Amniotic stem cell (primary cell): Measurements from ENCODE around the gene MAPK8IP2.
"Not testable (repeated sequence)": the region's sequence is repeated elsewhere in the genome, so short reads cannot be mapped to it uniquely, and the experiment has no call there.

ENCODE experiments used
- DNase-seq: peaks from one replicate; lab custom pipeline; 2025; lab: John Stamatoyannopoulos, UW

MAPK8IP2 gene

GRCh38 chr22:50599816-50600455 lies 657 bp upstream of the MAPK8IP2 start:
- peak; percentile 22 for DNase-seq

GRCh38 chr22:50600967-50601668 lies 525 bp downstream of the MAPK8IP2 start:
- DNase-seq, result no peak

DNA sequence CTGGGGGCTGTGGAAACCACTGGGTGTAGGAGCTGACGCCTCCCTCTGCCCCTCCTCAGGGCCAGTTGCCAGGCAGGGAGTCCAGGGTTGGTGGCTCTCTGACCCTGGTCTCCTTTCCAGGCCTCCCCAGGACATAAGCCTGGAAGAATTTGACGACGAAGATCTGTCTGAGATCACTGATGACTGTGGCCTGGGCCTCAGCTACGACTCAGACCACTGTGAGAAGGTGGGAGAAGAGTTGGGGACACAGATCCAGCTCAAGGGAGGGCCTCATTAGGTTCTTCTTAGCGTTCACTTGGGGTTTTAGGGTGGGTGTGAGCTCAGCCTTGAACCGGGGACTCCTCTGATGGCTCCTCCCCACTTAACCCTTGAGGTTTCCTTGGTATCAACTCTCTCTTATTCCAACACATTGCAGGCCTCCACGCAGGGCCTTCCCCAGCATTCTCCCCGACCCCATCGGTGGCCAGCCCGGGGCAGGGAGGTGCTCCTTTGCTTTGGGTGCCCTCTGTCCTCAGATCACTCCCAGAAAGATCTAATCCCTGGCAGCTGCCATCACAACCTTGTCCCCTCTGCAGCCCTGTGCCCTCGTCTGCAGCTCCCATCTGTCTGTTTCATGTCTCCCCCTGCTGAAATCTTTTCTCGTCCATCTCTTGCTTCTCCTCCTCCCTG lies 1.2 kb downstream of the MAPK8IP2 start:
- no peak for DNase-seq

GRCh38 chr22:50602338-50602700 lies 1.7 kb downstream of the MAPK8IP2 start:
- no peak for DNase-seq

- DNase-seq, result no peak
Measured at GRCh38 chr22:50603511-50604255, 3.1 kb downstream of the MAPK8IP2 start.

GRCh38 chr22:50604256-50605001 lies 3.8 kb downstream of the MAPK8IP2 start:
- DNase-seq, result no peak

- DNase-seq, result no peak
Measured at GRCh38 chr22:50605002-50605612, 4.5 kb downstream of the MAPK8IP2 start.

DNA sequence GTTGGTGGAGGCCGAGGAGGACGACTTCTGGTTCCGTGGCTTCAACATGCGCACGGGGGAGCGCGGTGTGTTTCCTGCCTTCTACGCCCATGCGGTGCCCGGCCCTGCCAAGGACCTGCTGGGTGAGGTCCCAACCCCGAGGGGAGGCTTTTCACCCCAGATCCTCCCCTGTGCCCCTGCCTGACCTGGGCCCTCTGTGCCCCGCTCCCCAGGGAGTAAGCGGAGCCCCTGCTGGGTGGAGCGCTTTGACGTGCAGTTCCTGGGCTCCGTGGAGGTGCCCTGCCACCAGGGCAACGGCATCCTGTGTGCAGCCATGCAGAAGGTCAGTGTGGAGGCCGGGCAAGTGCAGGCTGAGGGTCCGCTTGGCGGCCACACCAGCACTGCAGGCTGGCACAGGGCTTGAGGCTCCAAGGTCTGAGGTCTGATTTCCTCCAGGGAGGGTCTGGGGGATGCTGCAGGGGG lies 5.1 kb downstream of the MAPK8IP2 start:
- no peak for DNase-seq

DNA sequence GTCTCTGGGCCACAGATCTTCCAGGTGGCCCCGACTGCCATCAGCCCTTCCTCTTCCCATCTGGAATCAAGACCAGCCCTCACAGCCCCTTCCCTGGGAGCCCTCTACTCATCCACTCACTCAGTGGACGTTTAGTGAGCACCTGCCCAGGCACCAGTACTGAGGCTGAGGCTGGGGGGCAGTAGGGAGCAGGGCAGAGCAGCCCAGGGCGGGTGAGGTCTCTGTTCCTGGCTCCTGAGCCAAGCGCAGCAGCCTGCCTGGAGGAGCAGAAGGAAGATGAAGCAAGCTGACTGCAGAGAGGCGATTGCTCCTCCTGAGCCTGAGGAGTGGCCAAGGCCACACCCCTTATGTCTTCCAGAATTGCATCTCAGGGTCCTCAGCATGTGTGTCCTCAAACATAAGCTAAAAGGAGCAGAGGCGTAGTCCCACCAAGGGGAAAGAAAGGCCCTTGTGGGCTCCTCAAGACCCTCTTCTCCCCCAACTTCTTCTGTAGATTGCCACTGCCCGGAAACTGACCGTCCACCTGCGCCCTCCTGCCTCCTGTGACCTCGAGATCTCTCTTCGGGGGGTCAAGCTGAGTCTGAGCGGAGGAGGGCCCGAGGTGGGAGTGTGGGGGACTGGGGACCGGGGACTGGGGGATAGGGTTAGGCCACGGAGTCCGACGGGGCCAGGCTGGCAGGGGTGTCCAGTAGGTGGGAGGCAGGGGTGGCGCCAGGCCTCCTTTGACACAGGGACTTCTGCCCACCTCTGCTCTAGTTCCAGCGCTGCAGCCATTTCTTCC lies 5.8 kb downstream of the MAPK8IP2 start:
- DNase-seq, result no peak

DNA sequence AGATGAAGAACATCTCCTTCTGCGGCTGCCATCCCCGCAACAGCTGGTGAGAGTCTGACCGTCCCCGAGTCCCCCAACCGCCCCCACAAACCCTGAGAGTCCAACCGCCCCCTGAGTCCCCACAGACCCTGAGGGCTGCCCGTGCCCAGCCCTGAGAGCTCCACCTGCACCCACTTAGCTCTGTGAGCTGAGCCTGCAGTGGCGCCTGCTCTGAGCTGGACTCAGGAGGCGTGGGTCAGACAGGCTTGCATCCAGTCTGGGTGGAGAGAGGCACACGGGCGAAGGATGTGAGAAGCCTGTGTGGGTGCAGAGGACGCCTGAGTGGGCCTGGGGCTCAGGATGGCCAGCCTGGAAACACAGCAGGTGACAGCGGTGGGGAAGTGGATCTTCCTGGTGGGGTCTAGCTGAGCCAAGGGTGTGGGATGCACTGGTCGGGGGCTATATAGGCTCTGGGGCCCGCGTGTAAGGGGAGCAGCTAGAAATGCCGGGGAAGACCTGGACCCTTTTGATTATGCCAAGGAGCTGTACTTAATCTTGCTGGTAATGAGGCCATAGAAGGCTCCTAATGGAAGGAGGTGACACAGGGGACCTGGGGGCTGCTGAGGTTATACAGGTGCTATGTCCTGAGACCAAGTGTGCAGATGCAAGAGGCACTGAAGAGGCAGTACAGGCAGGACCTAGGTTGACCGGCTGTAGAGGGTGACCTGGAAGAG lies 6.5 kb downstream of the MAPK8IP2 start:
- no peak for DNase-seq

DNA sequence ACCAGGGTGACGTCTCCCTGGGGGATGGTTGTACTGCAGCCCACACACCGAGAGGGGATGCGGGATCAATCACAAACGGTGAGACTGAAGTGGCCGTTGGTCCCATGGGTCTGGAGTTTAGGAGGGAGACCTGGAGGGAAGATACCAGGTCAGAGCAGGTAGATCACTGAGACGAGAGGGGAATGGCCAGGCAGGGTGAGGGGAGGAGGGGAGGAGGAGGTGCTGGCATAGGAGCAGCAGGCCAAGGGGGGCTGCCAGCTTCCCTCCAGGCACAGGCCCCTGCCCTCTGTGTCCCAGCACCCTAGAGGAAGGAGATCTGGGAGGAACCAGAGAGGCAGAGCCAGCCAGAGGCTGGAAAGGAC lies 7.0 kb downstream of the MAPK8IP2 start:
- no peak for DNase-seq

GRCh38 chr22:50608058-50608840 lies 7.7 kb downstream of the MAPK8IP2 start:
- not testable (repeated sequence) for DNase-seq

GRCh38 chr22:50608996-50609395 lies 8.4 kb downstream of the MAPK8IP2 start:
- DNase-seq, result no peak

GRCh38 chr22:50609599-50609998 lies 9.0 kb downstream of the MAPK8IP2 start:
- no peak for DNase-seq

GRCh38 chr22:50610041-50610451 lies 9.5 kb downstream of the MAPK8IP2 start:
- DNase-seq, result no peak

GRCh38 chr22:50610581-50610980 lies 10.0 kb downstream of the MAPK8IP2 start:
- no peak for DNase-seq

DNA sequence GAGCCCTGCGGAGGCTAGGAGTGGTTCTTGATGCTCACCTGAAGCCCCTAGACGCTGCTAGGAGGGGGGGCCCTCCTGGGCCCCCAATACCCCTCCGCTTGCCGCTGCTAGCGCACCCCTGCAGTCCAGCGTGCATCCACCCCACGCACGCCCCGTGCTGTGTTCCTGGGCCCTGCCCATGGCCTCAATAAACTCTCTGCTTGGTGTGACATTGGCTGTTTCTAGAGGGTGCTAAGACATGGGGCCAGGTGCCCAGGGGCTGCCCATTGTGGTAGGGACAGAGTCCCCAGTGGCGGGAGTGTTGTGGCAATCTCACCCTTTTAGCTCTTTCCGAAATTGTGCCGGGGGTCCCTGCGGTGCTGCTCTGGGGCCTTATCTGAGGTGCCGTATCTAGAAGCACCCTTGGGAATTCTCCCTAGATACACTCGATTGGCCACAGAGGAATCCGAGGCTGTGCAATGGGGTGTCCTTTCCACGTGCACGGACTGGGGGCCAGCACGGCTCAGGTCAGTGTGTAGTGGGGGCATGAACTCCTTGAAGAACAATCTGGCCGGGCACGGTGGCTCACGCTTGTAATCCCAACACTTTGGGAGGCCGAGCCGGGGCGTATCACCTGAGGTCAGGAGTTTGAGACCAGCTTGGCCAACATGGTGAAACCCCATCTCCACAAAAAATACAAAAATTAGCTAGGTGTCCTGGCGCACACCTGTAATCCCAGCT lies 10.9 kb downstream of the MAPK8IP2 start:
- no peak for DNase-seq

DNA sequence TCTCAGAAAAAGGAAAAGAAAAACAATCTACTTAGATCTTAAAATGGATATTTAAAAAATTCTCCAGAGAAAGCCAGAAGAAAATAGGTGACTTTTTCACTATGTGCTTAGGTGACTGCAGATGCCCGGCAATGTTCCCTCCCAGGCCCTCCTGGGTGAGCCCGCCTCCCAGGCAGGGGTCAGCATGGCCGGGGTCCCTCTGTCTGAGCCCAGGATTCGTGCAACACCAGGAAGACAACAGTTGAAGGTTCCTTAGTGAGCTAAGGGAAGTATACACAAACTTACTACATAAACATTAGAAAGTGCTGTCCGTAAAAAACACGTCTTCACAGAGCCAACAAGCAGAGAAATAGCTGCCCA lies 11.6 kb downstream of the MAPK8IP2 start:
- no peak for DNase-seq
